Ureter (tissue), 1 donor: ENCODE results near the gene CPE. TPM values are rescaled to one million over a fixed set of nuclear protein-coding genes. Genes with fewer than 3 reads are reported as not detected.
"Not testable (repeated sequence)": the region's sequence is repeated elsewhere in the genome, so short reads cannot be mapped to it uniquely, and the experiment has no call there.

ENCODE experiments used
- DNase-seq: peaks from one replicate; pipeline ENCODE4 v3.0.0-alpha.2; 2020; ENCODE audit warnings: low spot score
- total RNA-seq: library from RNA; stranded (reverse); gene quantifications from one replicate; pipeline ENCODE4 v1.2.4, GENCODE V29; 2023
- donor health status: DM: yes; HTN: yes; CAD: no.

CPE gene
- total RNA-seq, result 70.4 TPM

- DNase-seq, result peak; percentile 81
Measured at GRCh38 chr4:165378745-165379677, at the start of gene CPE. Gene CPE, plus strand, starts transcription at chr4:165379008. Its CDS starts 214 bp downstream, at chr4:165379222.

- DNase-seq, result no peak
Measured at GRCh38 chr4:165330071-165330470, 48.7 kb upstream of the CPE start.

GRCh38 chr4:165330666-165331065 lies 48.1 kb upstream of the CPE start:
- DNase-seq, result no peak

- no peak for DNase-seq
Measured at GRCh38 chr4:165331359-165331758, 47.4 kb upstream of the CPE start.

- no peak for DNase-seq
Measured at GRCh38 chr4:165331823-165332222, 47.0 kb upstream of the CPE start.

GRCh38 chr4:165332502-165332901 lies 46.3 kb upstream of the CPE start:
- no peak for DNase-seq

GRCh38 chr4:165335163-165335703 lies 43.6 kb upstream of the CPE start:
- DNase-seq, result no peak

GRCh38 chr4:165336743-165337142 lies 42.1 kb upstream of the CPE start:
- no peak for DNase-seq

GRCh38 chr4:165342340-165342739 lies 36.5 kb upstream of the CPE start:
- not testable (repeated sequence) for DNase-seq

GRCh38 chr4:165343353-165344191 lies 35.2 kb upstream of the CPE start:
- no peak for DNase-seq

GRCh38 chr4:165345666-165346417 lies 33.0 kb upstream of the CPE start:
- no peak for DNase-seq

GRCh38 chr4:165347647-165348569 lies 30.9 kb upstream of the CPE start:
- no peak for DNase-seq

- no peak for DNase-seq
Measured at GRCh38 chr4:165351359-165352130, 27.3 kb upstream of the CPE start.

GRCh38 chr4:165355900-165356300 lies 22.9 kb upstream of the CPE start:
- no peak for DNase-seq

- no peak for DNase-seq
Measured at GRCh38 chr4:165359506-165359905, 19.3 kb upstream of the CPE start.

- no peak for DNase-seq
Measured at GRCh38 chr4:165360041-165360695, 18.6 kb upstream of the CPE start.

- DNase-seq, result no peak
Measured at GRCh38 chr4:165360985-165361670, 17.7 kb upstream of the CPE start.

GRCh38 chr4:165361810-165362209 lies 17.0 kb upstream of the CPE start:
- DNase-seq, result no peak
